Inferior parietal cortex (tissue), 1 donor: ENCODE results near the gene IL17RE.

Experiments used
- DNase-seq: peaks from one replicate; pipeline ENCODE4 v3.0.0-alpha.2; 2016; ENCODE audit errors: extremely low spot score

The IL17RE gene

GRCh38 chr3:9906480-9906879, 3.8 kb downstream of the IL17RE start:
- no peak for DNase-seq

DNA sequence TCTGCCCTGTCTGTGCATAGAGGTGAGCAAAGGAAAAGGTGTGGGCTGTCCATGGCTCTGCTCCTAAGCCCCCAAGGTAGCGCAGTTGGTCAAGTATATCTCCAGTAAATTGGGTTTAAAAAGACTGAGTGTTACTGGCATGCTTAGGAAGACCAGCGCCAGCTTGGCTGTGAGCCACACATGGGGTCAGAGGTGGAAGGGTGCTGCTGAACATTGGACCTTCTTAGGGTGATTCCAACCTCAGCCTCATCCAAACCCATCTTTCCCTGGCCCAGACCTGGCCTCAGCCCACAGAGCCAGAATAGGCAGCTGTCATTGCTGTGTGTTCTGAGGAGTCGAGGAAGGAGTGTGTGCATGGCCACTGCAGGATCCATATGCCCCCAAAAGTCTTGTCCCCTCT, 5.6 kb downstream of the IL17RE start:
- DNase-seq = no peak

GRCh38 chr3:9909221-9910013, 6.8 kb downstream of the IL17RE start:
- DNase-seq = no peak

- DNase-seq = no peak
These were observed 9.2 kb downstream of the IL17RE start for GRCh38 chr3:9911863-9912262.

- no peak for DNase-seq
These were observed 9.8 kb downstream of the IL17RE start for GRCh38 chr3:9912294-9912935.

- no peak for DNase-seq
These were observed 11.0 kb downstream of the IL17RE start for GRCh38 chr3:9913601-9914000.

GRCh38 chr3:9914011-9914410, 11.4 kb downstream of the IL17RE start:
- no peak for DNase-seq

GRCh38 chr3:9914559-9915253, 12.1 kb downstream of the IL17RE start:
- DNase-seq = no peak

GRCh38 chr3:9915254-9916141, 12.8 kb downstream of the IL17RE start:
- no peak for DNase-seq

GRCh38 chr3:9916346-9916733, 13.7 kb downstream of the IL17RE start:
- no peak for DNase-seq

- DNase-seq = peak; percentile 60
These were observed 14.4 kb downstream of the IL17RE start, which contains the start of gene IL17RC for GRCh38 chr3:9916734-9917680. IL17RC (plus strand) TSS chr3:9917098; CDS start chr3:9917316, 218 bp downstream.

- DNase-seq = no peak
These were observed 15.2 kb downstream of the IL17RE start for GRCh38 chr3:9917820-9918219.

DNA sequence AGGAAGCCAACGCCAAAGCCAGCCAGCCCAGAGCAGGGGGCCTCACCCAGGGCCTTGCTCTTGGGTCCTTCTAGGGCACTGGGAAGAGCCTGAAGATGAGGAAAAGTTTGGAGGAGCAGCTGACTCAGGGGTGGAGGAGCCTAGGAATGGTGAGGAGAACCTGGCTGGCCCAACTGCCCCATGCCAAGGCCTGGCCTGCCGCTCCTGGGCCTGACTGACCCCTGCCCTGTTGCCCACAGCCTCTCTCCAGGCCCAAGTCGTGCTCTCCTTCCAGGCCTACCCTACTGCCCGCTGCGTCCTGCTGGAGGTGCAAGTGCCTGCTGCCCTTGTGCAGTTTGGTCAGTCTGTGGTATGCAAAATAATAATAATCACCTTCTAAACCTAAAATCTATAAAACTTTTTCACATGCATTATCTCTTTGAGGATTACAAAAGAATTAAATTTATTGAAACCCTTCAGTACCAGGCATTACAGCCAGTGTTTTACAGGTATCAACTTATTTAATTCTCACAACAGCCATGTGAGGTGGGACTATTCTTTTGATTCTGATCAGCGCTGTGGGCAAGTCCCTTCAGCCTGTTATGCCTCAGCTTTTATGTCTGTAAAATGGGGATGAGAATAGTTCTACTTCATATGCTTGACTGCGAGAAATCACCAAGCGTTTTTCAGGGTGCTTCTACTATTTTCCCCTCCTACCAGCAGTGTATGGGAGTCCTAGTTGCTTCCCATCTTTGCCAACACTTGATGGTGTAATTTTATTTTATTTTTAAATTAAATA, 15.8 kb downstream of the IL17RE start:
- no peak for DNase-seq

- DNase-seq = no peak
These were observed 25.5 kb downstream of the IL17RE start for GRCh38 chr3:9928158-9928557.

DNA sequence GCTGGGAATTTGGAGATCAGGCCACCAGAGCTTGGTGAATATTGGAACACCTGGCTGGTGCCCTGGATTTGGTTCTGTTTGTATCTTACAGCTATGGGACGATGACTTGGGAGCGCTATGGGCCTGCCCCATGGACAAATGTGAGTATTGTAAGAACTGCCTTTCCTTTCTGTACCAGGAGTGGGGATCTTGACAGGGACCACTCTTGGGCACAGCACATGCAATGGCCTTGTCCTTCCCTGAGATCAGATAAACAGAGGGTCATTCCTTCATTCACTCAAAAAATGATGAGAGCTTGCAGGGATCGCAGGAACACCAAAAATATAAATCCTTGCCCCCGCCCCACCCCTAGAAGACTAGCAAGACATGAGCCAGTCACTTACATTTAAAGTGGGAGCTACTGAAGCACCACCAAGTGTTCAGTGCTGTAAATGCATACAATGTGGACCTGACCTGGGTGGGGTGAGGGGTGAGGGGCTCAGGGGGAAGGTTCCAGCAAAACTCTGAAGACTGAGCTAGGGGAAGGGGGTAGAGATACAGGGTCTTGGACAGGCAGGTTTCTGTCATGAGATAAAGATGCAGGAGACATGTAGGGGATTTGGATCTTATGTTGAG, 28.3 kb downstream of the IL17RE start:
- DNase-seq = no peak

GRCh38 chr3:9932535-9932842, 29.8 kb downstream of the IL17RE start:
- no peak for DNase-seq

DNA sequence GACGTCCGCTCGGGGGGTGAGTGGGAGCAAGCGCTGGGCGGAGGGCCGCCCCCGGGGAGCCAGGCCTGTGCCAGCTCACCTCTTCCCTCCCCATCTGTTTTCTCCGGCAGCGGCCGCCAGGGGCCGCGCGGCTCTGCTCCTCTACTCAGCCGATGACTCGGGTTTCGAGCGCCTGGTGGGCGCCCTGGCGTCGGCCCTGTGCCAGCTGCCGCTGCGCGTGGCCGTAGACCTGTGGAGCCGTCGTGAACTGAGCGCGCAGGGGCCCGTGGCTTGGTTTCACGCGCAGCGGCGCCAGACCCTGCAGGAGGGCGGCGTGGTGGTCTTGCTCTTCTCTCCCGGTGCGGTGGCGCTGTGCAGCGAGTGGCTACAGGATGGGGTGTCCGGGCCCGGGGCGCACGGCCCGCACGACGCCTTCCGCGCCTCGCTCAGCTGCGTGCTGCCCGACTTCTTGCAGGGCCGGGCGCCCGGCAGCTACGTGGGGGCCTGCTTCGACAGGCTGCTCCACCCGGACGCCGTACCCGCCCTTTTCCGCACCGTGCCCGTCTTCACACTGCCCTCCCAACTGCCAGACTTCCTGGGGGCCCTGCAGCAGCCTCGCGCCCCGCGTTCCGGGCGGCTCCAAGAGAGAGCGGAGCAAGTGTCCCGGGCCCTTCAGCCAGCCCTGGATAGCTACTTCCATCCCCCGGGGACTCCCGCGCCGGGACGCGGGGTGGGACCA, 30.4 kb downstream of the IL17RE start:
- peak; percentile 57 for DNase-seq

- peak; percentile 96 for DNase-seq
These were observed 31.1 kb downstream of the IL17RE start, which contains the start of gene CRELD1 for GRCh38 chr3:9933561-9934234. CRELD1 (plus strand) TSS chr3:9933834; CDS start chr3:9934439, 605 bp downstream.
